Neuronal stem cell (in vitro differentiated cells): ENCODE results near the gene POLR1C.

Source experiments
- DNase-seq: peaks from one replicate; pipeline ENCODE4 v3.0.0-alpha.2; 2013; ENCODE audit warnings: low spot score
- H2AFZ ChIP-seq: one replicate; pipeline ENCODE4 v1.6.1; 2013; ENCODE audit warnings: mild to moderate bottlenecking, low read length, inconsistent platforms
- H2AK5ac ChIP-seq: 2 replicates; pipeline ENCODE4 v1.6.1; 2013; ENCODE audit warnings: low read depth, mild to moderate bottlenecking, inconsistent platforms, low read length, moderate library complexity, mixed read lengths
- H2BK120ac ChIP-seq: 2 replicates; pipeline ENCODE4 v1.6.1; 2013; ENCODE audit warnings: low read depth, mild to moderate bottlenecking, inconsistent platforms, low read length, moderate library complexity, mixed read lengths
- H2BK12ac ChIP-seq: one replicate; pipeline ENCODE4 v1.6.1; 2013; ENCODE audit warnings: low read length, inconsistent platforms
- H2BK15ac ChIP-seq: 2 replicates; pipeline ENCODE4 v1.6.1; 2013; ENCODE audit warnings: mild to moderate bottlenecking, low read length, inconsistent platforms, mixed read lengths
- H2BK5ac ChIP-seq: one replicate; pipeline ENCODE4 v1.6.1; 2013; ENCODE audit warnings: inconsistent platforms, mild to moderate bottlenecking, low read length, moderate library complexity
- H3K14ac ChIP-seq: one replicate; pipeline ENCODE4 v1.6.1; 2013; ENCODE audit warnings: low read length, inconsistent platforms
- H3K18ac ChIP-seq: 2 replicates; pipeline ENCODE4 v1.6.1; 2013; ENCODE audit warnings: low read length, inconsistent platforms
- H3K23ac ChIP-seq: 2 replicates; pipeline ENCODE4 v1.6.1; 2013; ENCODE audit warnings: low read depth, mild to moderate bottlenecking, mixed read lengths, low read length, inconsistent platforms; ENCODE audit not compliant: poor library complexity
- H3K27ac ChIP-seq: replicated peaks from 3 replicates; pipeline ENCODE4 v1.5.1; 2013; ENCODE audit warnings: low read length, inconsistent platforms
- H3K27me3 ChIP-seq, 3 experiments: 2 replicates each; pipeline ENCODE4 v1.6.1; 2013; ENCODE audit warnings: low read length in 3 of 3, mild to moderate bottlenecking in 2 of 3, inconsistent platforms in 1 of 3, low read depth in 1 of 3, mixed read lengths in 1 of 3, moderate library complexity in 1 of 3; ENCODE audit not compliant: control insufficient read depth in 3 of 3, insufficient read depth in 3 of 3
- H3K36me3 ChIP-seq, 2 donors: replicated peaks in 1 of 2; 2 replicates each; pipeline ENCODE4 v1.6.1; 2013; ENCODE audit warnings: low read length in 2 of 2; ENCODE audit not compliant: control insufficient read depth in 2 of 2, insufficient read depth in 2 of 2
- H3K4ac ChIP-seq: 2 replicates; pipeline ENCODE4 v1.6.1; 2013; ENCODE audit warnings: inconsistent platforms, mild to moderate bottlenecking, low read length, moderate library complexity
- H3K4me1 ChIP-seq, 2 donors: 1 replicate in 1 of 2; 2 replicates in 1 of 2; pipeline ENCODE4 v1.6.1; 2013; ENCODE audit warnings: low read length in 2 of 2, low read depth in 1 of 2; ENCODE audit not compliant: control insufficient read depth in 2 of 2, insufficient read depth in 1 of 2
- H3K4me2 ChIP-seq: one replicate; pipeline ENCODE4 v1.6.1; 2013; ENCODE audit warnings: mild to moderate bottlenecking, low read length, inconsistent platforms; ENCODE audit not compliant: insufficient read depth, poor library complexity, severe bottlenecking
- H3K4me3 ChIP-seq, 2 donors: 2 replicates each; pipeline ENCODE4 v1.5.1; 2013; ENCODE audit warnings: low read length in 2 of 2, mild to moderate bottlenecking in 2 of 2, inconsistent platforms in 1 of 2, moderate library complexity in 1 of 2
- H3K79me1 ChIP-seq: one replicate; pipeline ENCODE4 v1.6.1; 2013; ENCODE audit warnings: low read depth, mild to moderate bottlenecking, inconsistent platforms, low read length, moderate library complexity
- H3K9ac ChIP-seq: one replicate; pipeline ENCODE4 v1.6.1; 2013; ENCODE audit warnings: mild to moderate bottlenecking, low read depth, low read length, inconsistent platforms; ENCODE audit not compliant: poor library complexity
- H3K9me3 ChIP-seq, 2 donors: replicated peaks in 1 of 2; 2 replicates each; pipeline versions ENCODE3 to v1.6.1; 2013; ENCODE audit warnings: low read length in 2 of 2, mild to moderate bottlenecking in 2 of 2, inconsistent platforms in 1 of 2, low read depth in 1 of 2, mixed read lengths in 1 of 2, moderate library complexity in 1 of 2; ENCODE audit not compliant: control insufficient read depth in 2 of 2, insufficient read depth in 1 of 2
- H4K8ac ChIP-seq: one replicate; pipeline ENCODE4 v1.6.1; 2013; ENCODE audit warnings: low read depth, mild to moderate bottlenecking, inconsistent platforms, low read length, moderate library complexity
- H4K91ac ChIP-seq: one replicate; pipeline ENCODE4 v1.6.1; 2013; ENCODE audit warnings: low read length, low read depth, mild to moderate bottlenecking, inconsistent platforms; ENCODE audit not compliant: poor library complexity
- WGBS, 2 donors: extraction: QIAGEN DNeasy Blood & Tissue Kit; methylation state at CpG; one replicate each; pipeline ENCODE4 v1.1.7; 2013; ENCODE audit warnings: missing lambda C conversion rate in 2 of 2, mixed read lengths in 1 of 2; ENCODE audit not compliant: insufficient read length in 2 of 2, insufficient replicate concordance in 1 of 2; ENCODE audit errors: extremely low coverage in 2 of 2; 5-methylcytosine and 5-hydroxymethylcytosine counted together

The POLR1C gene

GRCh38 chr6:43475516-43475915, 41.4 kb upstream of the POLR1C start:
- Histone ChIP-seq H3K4ac (no peak overlapping the region), H3K9ac (no peak overlapping the region), H4K8ac (no peak overlapping the region), H3K4me2 (no peak overlapping the region), H3K23ac (no peak overlapping the region), H4K91ac (no peak overlapping the region), H3K14ac (no peak overlapping the region), H2BK12ac (no peak overlapping the region), H3K27ac (no peak overlapping the region), H2BK15ac (no peak overlapping the region), H3K18ac (no peak overlapping the region), H3K9me3 (no peaks in the 10 kb centered on the region), H2AK5ac (no peak overlapping the region), H3K36me3 (peaks cover 0 to 2% of the 10 kb centered on the region in 2 donors), H2BK120ac (no peak overlapping the region), H2BK5ac (no peak overlapping the region), H3K4me1 (peaks cover 7 to 10% of the 10 kb centered on the region in 2 donors), H3K79me1 (peaks cover 4% of the 10 kb centered on the region), H2AFZ (peak overlapping the region; percentile 52), H3K27me3 (no peaks in the 10 kb centered on the region), H3K4me3 (no peak overlapping the region)
- no CpG with 5 or more reads among the region's 6 CpGs for WGBS, 2 donors
- DNase-seq = no peak

- Histone ChIP-seq H3K27ac (no peak overlapping the region), H3K23ac (no peak overlapping the region), H3K27me3 (no peaks in the 10 kb centered on the region), H3K36me3 (peaks cover 0 to 8% of the 10 kb centered on the region in 2 donors), H3K4me3 (peak overlapping the region in 1 of 2 donors; percentile 63), H4K8ac (no peak overlapping the region), H3K9ac (no peak overlapping the region), H2BK5ac (no peak overlapping the region), H2BK15ac (no peak overlapping the region), H3K79me1 (peaks cover 4% of the 10 kb centered on the region), H4K91ac (no peak overlapping the region), H3K4me1 (peaks cover 9 to 10% of the 10 kb centered on the region in 2 donors), H2BK120ac (no peak overlapping the region), H2AK5ac (no peak overlapping the region), H3K9me3 (no peaks in the 10 kb centered on the region), H2BK12ac (no peak overlapping the region), H3K4ac (no peak overlapping the region), H3K14ac (no peak overlapping the region), H3K4me2 (peak overlapping the region; percentile 41), H3K18ac (no peak overlapping the region), H2AFZ (peak overlapping the region; percentile 94)
- DNase-seq = no peak
- whole genome bisulfite sequencing, 2 donors = no CpG with 5 or more reads among the region's 2 CpGs
These were observed 40.1 kb upstream of the POLR1C start for GRCh38 chr6:43476746-43477145.

- H3K79me1 ChIP-seq = peaks cover 4% of the 10 kb centered on the region
- H2AFZ ChIP-seq = peak within 1 kb of the TSS; percentile 94
- no peaks in the 10 kb centered on the region for H3K27me3 ChIP-seq
- no peak within 1 kb of the TSS for H3K9ac ChIP-seq
- no peak within 1 kb of the TSS for H2BK5ac ChIP-seq
- H3K27ac ChIP-seq = no peak within 1 kb of the TSS
- H3K4me3 ChIP-seq = peak within 1 kb of the TSS; percentile 63 to 86
- H3K14ac ChIP-seq = no peak within 1 kb of the TSS
- no peak within 1 kb of the TSS for H2AK5ac ChIP-seq
- H2BK12ac ChIP-seq = no peak within 1 kb of the TSS
- no CpG with 5 or more reads among the region's 34 CpGs for WGBS, 2 donors
- H4K91ac ChIP-seq = no peak within 1 kb of the TSS
- peaks cover 9 to 10% of the 10 kb centered on the region in 2 donors for H3K4me1 ChIP-seq
- no peaks in the 10 kb centered on the region for H3K9me3 ChIP-seq
- peak; percentile 82 for DNase-seq
- no peak within 1 kb of the TSS for H2BK120ac ChIP-seq
- no peak within 1 kb of the TSS for H3K4ac ChIP-seq
- no peak within 1 kb of the TSS for H2BK15ac ChIP-seq
- H3K36me3 ChIP-seq = peaks cover 0 to 10% of the 10 kb centered on the region in 2 donors
- no peak within 1 kb of the TSS for H4K8ac ChIP-seq
- no peak within 1 kb of the TSS for H3K18ac ChIP-seq
- H3K23ac ChIP-seq = peak within 1 kb of the TSS; percentile 95
- H3K4me2 ChIP-seq = peak within 1 kb of the TSS; percentile 47
These were observed 39.5 kb upstream of the POLR1C start, which contains the start of gene TJAP1 for GRCh38 chr6:43477235-43478007. Gene TJAP1 (plus strand): TSS chr6:43477570. CDS start chr6:43499002, 21,432 bp downstream.

GRCh38 chr6:43478008-43478372, 38.9 kb upstream of the POLR1C start:
- no peak overlapping the region for H3K4ac ChIP-seq
- H3K18ac ChIP-seq = no peak overlapping the region
- H4K91ac ChIP-seq = no peak overlapping the region
- no CpG with 5 or more reads among the region's 3 CpGs for WGBS, 2 donors
- H3K27me3 ChIP-seq = no peaks in the 10 kb centered on the region
- no peaks in the 10 kb centered on the region for H3K9me3 ChIP-seq
- H3K27ac ChIP-seq = no peak overlapping the region
- H3K14ac ChIP-seq = no peak overlapping the region
- peaks cover 4% of the 10 kb centered on the region for H3K79me1 ChIP-seq
- H4K8ac ChIP-seq = no peak overlapping the region
- H3K23ac ChIP-seq = no peak overlapping the region
- H2AK5ac ChIP-seq = no peak overlapping the region
- peak overlapping the region; percentile 47 for H3K4me2 ChIP-seq
- peak overlapping the region; percentile 63 to 86 for H3K4me3 ChIP-seq
- peaks cover 0 to 12% of the 10 kb centered on the region in 2 donors for H3K36me3 ChIP-seq
- peaks cover 9 to 10% of the 10 kb centered on the region in 2 donors for H3K4me1 ChIP-seq
- no peak overlapping the region for H2BK5ac ChIP-seq
- DNase-seq = no peak
- no peak overlapping the region for H2BK12ac ChIP-seq
- H2BK120ac ChIP-seq = no peak overlapping the region
- no peak overlapping the region for H3K9ac ChIP-seq
- no peak overlapping the region for H2BK15ac ChIP-seq
- peak overlapping the region; percentile 94 for H2AFZ ChIP-seq
